OCI-LY1 (cell line): ENCODE data around the gene RHBDD3.
"Not testable (repeated sequence)": the region's sequence is repeated elsewhere in the genome, so short reads cannot be mapped to it uniquely, and the experiment has no call there.

Source experiments
- H2AFZ ChIP-seq: fragments of 200-600 bp; sonication (generic), shearing (Covaris generic); 2 replicates; pipeline ENCODE4 v1.6.0; 2014; ENCODE audit warnings: antibody characterized with exemption, mild to moderate bottlenecking, low read length
- H3F3A ChIP-seq: fragments of 200-600 bp; sonication (generic), shearing (Covaris generic); 2 replicates; pipeline ENCODE4 v1.6.0; 2014; ENCODE audit warnings: mild to moderate bottlenecking, antibody characterized with exemption, low read length, moderate library complexity; ENCODE audit not compliant: insufficient read depth
- H3K27ac ChIP-seq: fragments of 200-600 bp; sonication (generic); 2 replicates; pipeline ENCODE4 v1.5.1; 2014; ENCODE audit warnings: low read length, mixed run types, mild to moderate bottlenecking, low read depth; ENCODE audit not compliant: poor library complexity, severe bottlenecking
- H3K27me3 ChIP-seq: fragments of 200-600 bp; sonication (generic); 2 replicates; pipeline ENCODE4 v1.6.0; 2014; ENCODE audit warnings: antibody characterized with exemption, mild to moderate bottlenecking, low read length, moderate library complexity; ENCODE audit not compliant: insufficient read depth
- H3K36me3 ChIP-seq: fragments of 200-600 bp; sonication (generic); 2 replicates; pipeline ENCODE4 v1.6.1; 2014; ENCODE audit warnings: mild to moderate bottlenecking, antibody characterized with exemption, low read length, moderate library complexity, mixed read lengths; ENCODE audit not compliant: insufficient read depth
- H3K4me1 ChIP-seq: fragments of 200-600 bp; sonication (generic); 2 replicates; pipeline ENCODE4 v1.5.1; 2014; ENCODE audit warnings: mild to moderate bottlenecking, low read length, moderate library complexity; ENCODE audit not compliant: insufficient read depth, severe bottlenecking
- H3K4me2 ChIP-seq: fragments of 200-600 bp; sonication (generic), shearing (Covaris generic); 2 replicates; pipeline ENCODE4 v1.6.1; 2014; ENCODE audit warnings: low read length
- H3K4me3 ChIP-seq: fragments of 200-600 bp; sonication (generic); 2 replicates; pipeline ENCODE4 v1.5.1; 2014; ENCODE audit warnings: low read length, low read depth, mild to moderate bottlenecking, mixed read lengths; ENCODE audit not compliant: poor library complexity, severe bottlenecking
- H3K79me2 ChIP-seq: fragments of 200-600 bp; shearing (Covaris generic); 2 replicates; pipeline ENCODE4 v1.6.1; 2016; ENCODE audit warnings: mixed run types, low read length, mixed read lengths; ENCODE audit not compliant: insufficient read depth
- H3K9ac ChIP-seq: fragments of 200-600 bp; sonication (generic), shearing (Covaris generic); 2 replicates; pipeline ENCODE4 v1.6.1; 2014; ENCODE audit warnings: mild to moderate bottlenecking, low read length, mixed read lengths
- H3K9me2 ChIP-seq: fragments of 200-600 bp; sonication (generic), shearing (Covaris generic); 2 replicates; pipeline ENCODE4 v1.6.1; 2014; ENCODE audit warnings: low read depth, mild to moderate bottlenecking, low read length, mixed read lengths
- H3K9me3 ChIP-seq: fragments of 200-600 bp; shearing (Covaris generic); 2 replicates; pipeline ENCODE4 v1.6.1; 2014; ENCODE audit warnings: low read length, mixed read lengths
- H4K20me1 ChIP-seq: fragments of 200-600 bp; sonication (generic), shearing (Covaris generic); 2 replicates; pipeline ENCODE4 v1.6.0; 2016; ENCODE audit warnings: mild to moderate bottlenecking, low read length; ENCODE audit not compliant: insufficient read depth
- EZH2 ChIP-seq: fragments of 200-600 bp; sonication (generic), shearing (Covaris generic); IDR thresholded peaks from 2 replicates; pipeline ENCODE4 v1.8.0; 2017; ENCODE audit warnings: borderline replicate concordance, mixed run types, mild to moderate bottlenecking, antibody characterized with exemption, low read length, moderate library complexity, mixed read lengths
- TF ChIP-seq, protein P1 (sequence below): fragments of 200-600 bp; sonication (generic), shearing (Covaris generic); IDR thresholded peaks from 2 replicates; pipeline ENCODE4 v1.5.1; 2017; ENCODE audit warnings: mild to moderate bottlenecking, antibody characterized with exemption, low read length, moderate library complexity, mixed read lengths

The RHBDD3 gene

GRCh38 chr22:29224121-29224858 lies 43.5 kb downstream of the RHBDD3 start:
- no peak overlapping the region for H3K4me3 ChIP-seq
- no peak overlapping the region for H2AFZ ChIP-seq
- no peak overlapping the region for H3K9ac ChIP-seq
- no peaks in the 10 kb centered on the region for H3K9me3 ChIP-seq
- no peak overlapping the region for H3K4me2 ChIP-seq
- H3F3A ChIP-seq, result no peaks in the 10 kb centered on the region
- peaks cover 10% of the 10 kb centered on the region; the same call in 1 of the 2 replicates for H3K27me3 ChIP-seq
- H3K79me2 ChIP-seq, result no peaks in the 10 kb centered on the region
- TF ChIP-seq, protein P1, sequence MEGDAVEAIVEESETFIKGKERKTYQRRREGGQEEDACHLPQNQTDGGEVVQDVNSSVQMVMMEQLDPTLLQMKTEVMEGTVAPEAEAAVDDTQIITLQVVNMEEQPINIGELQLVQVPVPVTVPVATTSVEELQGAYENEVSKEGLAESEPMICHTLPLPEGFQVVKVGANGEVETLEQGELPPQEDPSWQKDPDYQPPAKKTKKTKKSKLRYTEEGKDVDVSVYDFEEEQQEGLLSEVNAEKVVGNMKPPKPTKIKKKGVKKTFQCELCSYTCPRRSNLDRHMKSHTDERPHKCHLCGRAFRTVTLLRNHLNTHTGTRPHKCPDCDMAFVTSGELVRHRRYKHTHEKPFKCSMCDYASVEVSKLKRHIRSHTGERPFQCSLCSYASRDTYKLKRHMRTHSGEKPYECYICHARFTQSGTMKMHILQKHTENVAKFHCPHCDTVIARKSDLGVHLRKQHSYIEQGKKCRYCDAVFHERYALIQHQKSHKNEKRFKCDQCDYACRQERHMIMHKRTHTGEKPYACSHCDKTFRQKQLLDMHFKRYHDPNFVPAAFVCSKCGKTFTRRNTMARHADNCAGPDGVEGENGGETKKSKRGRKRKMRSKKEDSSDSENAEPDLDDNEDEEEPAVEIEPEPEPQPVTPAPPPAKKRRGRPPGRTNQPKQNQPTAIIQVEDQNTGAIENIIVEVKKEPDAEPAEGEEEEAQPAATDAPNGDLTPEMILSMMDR, result no peak
- no peak for TF ChIP-seq EZH2
- no peaks in the 10 kb centered on the region for H3K4me1 ChIP-seq
- H3K36me3 ChIP-seq, result no peaks in the 10 kb centered on the region
- no peaks in the 10 kb centered on the region for H4K20me1 ChIP-seq
- H3K27ac ChIP-seq, result no peak overlapping the region
- no peaks in the 10 kb centered on the region for H3K9me2 ChIP-seq

DNA sequence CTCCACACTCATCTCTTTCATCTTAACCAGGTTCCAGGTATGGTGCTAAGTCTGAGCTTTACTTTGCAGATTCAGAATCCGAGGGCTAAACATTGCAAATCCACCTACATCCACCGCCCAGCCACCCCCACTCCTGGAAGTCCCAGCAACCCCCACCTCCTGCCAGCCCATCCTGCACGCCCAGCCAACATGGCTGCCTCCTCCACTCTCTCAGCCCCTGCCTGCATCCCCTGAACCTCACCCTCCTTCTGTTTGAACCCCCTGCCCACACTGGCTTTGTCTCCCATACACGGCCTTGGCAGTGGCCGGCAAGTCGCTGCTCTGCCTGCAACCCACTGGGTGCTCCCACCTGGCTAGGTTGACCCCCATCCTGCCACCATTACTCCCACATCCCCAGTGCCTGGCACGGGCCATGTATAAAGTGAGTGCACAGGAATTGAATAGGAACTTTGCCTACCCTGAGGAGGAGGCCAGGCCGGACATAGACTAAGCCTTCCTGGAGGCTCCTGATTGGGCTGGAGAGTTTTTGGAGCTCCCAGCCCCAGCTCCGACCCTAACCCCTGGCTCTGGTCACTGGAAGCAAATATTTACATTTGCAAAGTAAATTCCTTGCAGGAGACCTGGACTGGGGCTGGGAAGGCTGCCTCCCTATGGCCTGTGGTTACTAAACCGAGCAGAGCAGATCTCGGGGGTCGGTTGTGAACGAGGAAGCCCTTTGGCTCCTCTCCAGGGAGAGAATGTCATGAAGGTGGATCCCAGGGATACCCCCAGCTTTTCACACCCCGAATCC lies 47.7 kb downstream of the RHBDD3 start:
- TF ChIP-seq, protein P1, result no peak
- TF ChIP-seq EZH2, result no peak
- H3K9ac ChIP-seq, result no peak overlapping the region
- no peak overlapping the region for H3K27ac ChIP-seq
- H3K9me2 ChIP-seq, result no peaks in the 10 kb centered on the region
- no peaks in the 10 kb centered on the region for H3F3A ChIP-seq
- H3K36me3 ChIP-seq, result no peaks in the 10 kb centered on the region
- no peaks in the 10 kb centered on the region for H3K4me1 ChIP-seq
- no peak overlapping the region for H3K4me3 ChIP-seq
- no peaks in the 10 kb centered on the region for H4K20me1 ChIP-seq
- H3K27me3 ChIP-seq, result peaks cover 11% of the 10 kb centered on the region
- H2AFZ ChIP-seq, result no peak overlapping the region
- H3K9me3 ChIP-seq, result no peaks in the 10 kb centered on the region
- H3K79me2 ChIP-seq, result no peaks in the 10 kb centered on the region
- H3K4me2 ChIP-seq, result no peak overlapping the region

GRCh38 chr22:29219409-29219782 lies 48.4 kb downstream of the RHBDD3 start:
- not testable (repeated sequence) for H3K27ac ChIP-seq, H3K4me1 ChIP-seq, H4K20me1 ChIP-seq, H2AFZ ChIP-seq, H3K9me2 ChIP-seq, H3K79me2 ChIP-seq, H3K4me3 ChIP-seq, H3K9ac ChIP-seq, H3K36me3 ChIP-seq, H3K4me2 ChIP-seq, H3K9me3 ChIP-seq, H3F3A ChIP-seq
- H3K27me3 ChIP-seq, result peaks cover 10% of the 10 kb centered on the region; the same call in 1 of the 2 replicates
